ENCODE measurements around the gene LRRN3.
A peak's percentile ranks its signal among the peaks of the same experiment; 100 is the strongest.
"Not testable (repeated sequence)": the region's sequence is repeated elsewhere in the genome, so short reads cannot be mapped to it uniquely, and the experiment has no call there.

The LRRN3 gene

GRCh38 chr7:111067682-111068081 is 23.2 kb upstream of the LRRN3 start:
- Mint-ChIP-seq H3K9me3 (peaks cover 26% of the 10 kb centered on the region), H3K4me3 (no peak overlapping the region), H3K4me1 (peaks cover 36% of the 10 kb centered on the region), H3K27ac (no peak overlapping the region), H3K27me3 (no peaks in the 10 kb centered on the region), H3K36me3 (ENCODE audit: low read depth) (peaks cover 10% of the 10 kb centered on the region)
- ATAC-seq (no peak), DNase-seq (no peak)

- no peak for DNase-seq
- H3K27me3 Mint-ChIP-seq = no peaks in the 10 kb centered on the region
- H3K9me3 Mint-ChIP-seq = peaks cover 20% of the 10 kb centered on the region
- H3K36me3 Mint-ChIP-seq (ENCODE audit: low read depth) = peaks cover 6% of the 10 kb centered on the region
- no peak overlapping the region for H3K27ac Mint-ChIP-seq
- ATAC-seq = no peak
- H3K4me3 Mint-ChIP-seq = no peak overlapping the region
- peaks cover 45% of the 10 kb centered on the region for H3K4me1 Mint-ChIP-seq
Measured at GRCh38 chr7:111068618-111069017, 22.3 kb upstream of the LRRN3 start.

GRCh38 chr7:111071556-111071955 is 19.4 kb upstream of the LRRN3 start:
- ATAC-seq (no peak), DNase-seq (no peak)
- peaks cover 1% of the 10 kb centered on the region for H3K9me3 Mint-ChIP-seq
- peaks cover 72% of the 10 kb centered on the region for H3K4me1 Mint-ChIP-seq
- peak overlapping the region; percentile 16 for H3K27ac Mint-ChIP-seq
- H3K4me3 Mint-ChIP-seq = no peak overlapping the region
- no peaks in the 10 kb centered on the region for H3K36me3 Mint-ChIP-seq (ENCODE audit: low read depth)
- no peaks in the 10 kb centered on the region for H3K27me3 Mint-ChIP-seq

GRCh38 chr7:111072658-111073057 is 18.3 kb upstream of the LRRN3 start:
- H3K27ac Mint-ChIP-seq = peak overlapping the region; percentile 61

GRCh38 chr7:111074071-111074747 is 16.7 kb upstream of the LRRN3 start:
- Mint-ChIP-seq H3K27ac (peak overlapping the region; percentile 61), H3K4me3 (peak overlapping the region; percentile 48), H3K27me3 (no peaks in the 10 kb centered on the region), H3K36me3 (ENCODE audit: low read depth) (no peaks in the 10 kb centered on the region), H3K4me1 (peaks cover 73% of the 10 kb centered on the region), H3K9me3 (no peaks in the 10 kb centered on the region)
- ATAC-seq = no peak
- no peak for DNase-seq

More at GRCh38 chr7:111072658-111073057, 18.3 kb upstream of the LRRN3 start:
- peaks cover 79% of the 10 kb centered on the region for H3K4me1 Mint-ChIP-seq
- not testable (repeated sequence) for H3K9me3 Mint-ChIP-seq; H3K36me3 Mint-ChIP-seq (ENCODE audit: low read depth); H3K27me3 Mint-ChIP-seq; H3K4me3 Mint-ChIP-seq; ATAC-seq; DNase-seq

GRCh38 chr7:111074748-111075146 is 16.2 kb upstream of the LRRN3 start:
- peak overlapping the region; percentile 61 for H3K27ac Mint-ChIP-seq
- no peak overlapping the region for H3K4me3 Mint-ChIP-seq
- ATAC-seq (no peak), DNase-seq (no peak)
- H3K36me3 Mint-ChIP-seq (ENCODE audit: low read depth) = no peaks in the 10 kb centered on the region
- H3K27me3 Mint-ChIP-seq = no peaks in the 10 kb centered on the region
- peaks cover 72% of the 10 kb centered on the region for H3K4me1 Mint-ChIP-seq
- H3K9me3 Mint-ChIP-seq = no peaks in the 10 kb centered on the region

- Mint-ChIP-seq H3K27ac (peak overlapping the region; percentile 84), H3K36me3 (ENCODE audit: low read depth) (no peaks in the 10 kb centered on the region), H3K4me1 (peaks cover 73% of the 10 kb centered on the region), H3K9me3 (no peaks in the 10 kb centered on the region), H3K4me3 (no peak overlapping the region), H3K27me3 (no peaks in the 10 kb centered on the region)
- no peak for DNase-seq
- ATAC-seq = no peak
Measured at GRCh38 chr7:111075498-111075897, 15.4 kb upstream of the LRRN3 start.

GRCh38 chr7:111076205-111076604 is 14.7 kb upstream of the LRRN3 start:
- ATAC-seq = peak; percentile 93
- Mint-ChIP-seq H3K27me3 (no peaks in the 10 kb centered on the region), H3K4me1 (peaks cover 77% of the 10 kb centered on the region), H3K4me3 (peak overlapping the region; percentile 1), H3K36me3 (ENCODE audit: low read depth) (no peaks in the 10 kb centered on the region), H3K27ac (peak overlapping the region; percentile 84), H3K9me3 (no peaks in the 10 kb centered on the region)
- peak; percentile 44 for DNase-seq

GRCh38 chr7:111077001-111077400 is 13.9 kb upstream of the LRRN3 start:
- H3K36me3 Mint-ChIP-seq (ENCODE audit: low read depth) = no peaks in the 10 kb centered on the region
- DNase-seq (no peak), ATAC-seq (no peak)
- H3K4me1 Mint-ChIP-seq = peaks cover 78% of the 10 kb centered on the region
- H3K27ac Mint-ChIP-seq = peak overlapping the region; percentile 84
- H3K9me3 Mint-ChIP-seq = no peaks in the 10 kb centered on the region
- H3K4me3 Mint-ChIP-seq = no peak overlapping the region
- H3K27me3 Mint-ChIP-seq = no peaks in the 10 kb centered on the region

- ATAC-seq (no peak), DNase-seq (no peak)
- peak overlapping the region; percentile 12 for H3K4me3 Mint-ChIP-seq
- peaks cover 2% of the 10 kb centered on the region for H3K36me3 Mint-ChIP-seq (ENCODE audit: low read depth)
- H3K27me3 Mint-ChIP-seq = no peaks in the 10 kb centered on the region
- peak overlapping the region; percentile 91 for H3K27ac Mint-ChIP-seq
- H3K4me1 Mint-ChIP-seq = peaks cover 81% of the 10 kb centered on the region
- peaks cover 5% of the 10 kb centered on the region for H3K9me3 Mint-ChIP-seq
Measured at GRCh38 chr7:111080495-111081105, 10.3 kb upstream of the LRRN3 start.

- Mint-ChIP-seq H3K36me3 (ENCODE audit: low read depth) (peaks cover 8% of the 10 kb centered on the region), H3K4me3 (peak overlapping the region; percentile 70), H3K27me3 (no peaks in the 10 kb centered on the region), H3K9me3 (peaks cover 5% of the 10 kb centered on the region), H3K4me1 (peaks cover 81% of the 10 kb centered on the region), H3K27ac (peak overlapping the region; percentile 91)
- DNase-seq (no peak), ATAC-seq (peak; percentile 26)
Measured at GRCh38 chr7:111081546-111082267, 9.2 kb upstream of the LRRN3 start.

GRCh38 chr7:111082351-111082750 is 8.6 kb upstream of the LRRN3 start:
- H3K27me3 Mint-ChIP-seq = no peaks in the 10 kb centered on the region
- DNase-seq = peak; percentile 50
- peaks cover 5% of the 10 kb centered on the region for H3K9me3 Mint-ChIP-seq
- peak; percentile 76 for ATAC-seq
- H3K4me1 Mint-ChIP-seq = peaks cover 80% of the 10 kb centered on the region
- H3K27ac Mint-ChIP-seq = peak overlapping the region; percentile 91
- H3K36me3 Mint-ChIP-seq (ENCODE audit: low read depth) = peaks cover 8% of the 10 kb centered on the region
- peak overlapping the region; percentile 70 for H3K4me3 Mint-ChIP-seq

- Mint-ChIP-seq H3K9me3 (peaks cover 5% of the 10 kb centered on the region), H3K27me3 (no peaks in the 10 kb centered on the region), H3K4me1 (peaks cover 85% of the 10 kb centered on the region), H3K27ac (peak overlapping the region; percentile 91), H3K4me3 (peak overlapping the region; percentile 70), H3K36me3 (ENCODE audit: low read depth) (peaks cover 8% of the 10 kb centered on the region)
- DNase-seq (peak; percentile 38), ATAC-seq (peak; percentile 72)
Measured at GRCh38 chr7:111083413-111083812, 7.5 kb upstream of the LRRN3 start.

GRCh38 chr7:111085356-111085755 is 5.6 kb upstream of the LRRN3 start:
- Mint-ChIP-seq H3K4me1 (peaks cover 93% of the 10 kb centered on the region), H3K4me3 (peak overlapping the region; percentile 32), H3K27me3 (no peaks in the 10 kb centered on the region), H3K36me3 (ENCODE audit: low read depth) (peaks cover 8% of the 10 kb centered on the region), H3K9me3 (peaks cover 5% of the 10 kb centered on the region), H3K27ac (peak overlapping the region; percentile 91)
- ATAC-seq (no peak), DNase-seq (no peak)

- H3K4me3 Mint-ChIP-seq = peak overlapping the region; percentile 57
- H3K27ac Mint-ChIP-seq = peak overlapping the region; percentile 91
- DNase-seq (no peak), ATAC-seq (peak; percentile 42)
- H3K9me3 Mint-ChIP-seq = peaks cover 5% of the 10 kb centered on the region
- H3K27me3 Mint-ChIP-seq = no peaks in the 10 kb centered on the region
- H3K4me1 Mint-ChIP-seq = peaks cover 86% of the 10 kb centered on the region
- H3K36me3 Mint-ChIP-seq (ENCODE audit: low read depth) = peaks cover 12% of the 10 kb centered on the region
Measured at GRCh38 chr7:111086532-111086931, 4.4 kb upstream of the LRRN3 start.

Data from activated naive CD8-positive, alpha-beta T cell treated with anti-CD3 and anti-CD28 coated beads, Interleukin-2, amount 50 U/mL, for 24 hours (primary cell).